ENCODE data around the gene FAM184B. TPM values are rescaled to one million over a fixed set of nuclear protein-coding genes. Genes with fewer than 3 reads are reported as not detected.

The FAM184B gene
- total and polyA plus RNA-seq, 11 donors = 0.04 to 0.08 TPM; not detected in 9

- Histone ChIP-seq H3K27ac (no peak overlapping the region), H3K9me3 (no peaks in the 10 kb centered on the region), H3K36me3 (peaks cover 0 to 100% (median 95%) of the 10 kb centered on the region in 9 donors), H3K27me3 (no peaks in the 10 kb centered on the region), H3K4me1 (peaks cover 0 to 27% (median 0%) of the 10 kb centered on the region in 12 donors), H3K4me3 (no peak overlapping the region)
- ATAC-seq (no peak), DNase-seq (no peak)
- TF ChIP-seq CTCF (IDR thresholded peaks at IDR 0.05) (no peak), POLR2A (IDR thresholded peaks at IDR 0.05) (no peak)
- WGBS, 4 donors = 38 to 96% (median 87%) methylated on average over 1 of the region's 1 CpG
- intact Hi-C loops (cut with DNase I) = no loop called here
Measured at GRCh38 chr4:17599826-17600225, 181.6 kb downstream of the FAM184B start.

- Histone ChIP-seq H3K9me3 (no peaks in the 10 kb centered on the region), H3K27me3 (no peaks in the 10 kb centered on the region), H3K27ac (no peak overlapping the region), H3K4me1 (peaks cover 0 to 39% (median 0%) of the 10 kb centered on the region in 12 donors), H3K36me3 (peaks cover 0 to 100% (median 98%) of the 10 kb centered on the region in 9 donors), H3K4me3 (no peak overlapping the region)
- 59 to 71% (median 67%) methylated on average over 7 of the region's 7 CpGs for WGBS, 4 donors
- intact Hi-C loops (cut with DNase I) = loop anchor here in 1 of 10 donors (2.0 kb wide), 1 partner anchor 37 kb away; no protein-coding TSS in a partner anchor
- DNase-seq = no peak
- TF ChIP-seq POLR2A (IDR thresholded peaks at IDR 0.05) = no peak
- TF ChIP-seq CTCF (IDR thresholded peaks at IDR 0.05) = peak in 3 of 12 donors; percentile 12 to 20 (median 18)
- no peak for ATAC-seq
Measured at GRCh38 chr4:17597517-17597916, 183.9 kb downstream of the FAM184B start.

- Histone ChIP-seq H3K4me3 (no peak overlapping the region), H3K27me3 (no peaks in the 10 kb centered on the region), H3K9me3 (no peaks in the 10 kb centered on the region), H3K4me1 (peaks cover 0 to 56% (median 0%) of the 10 kb centered on the region in 12 donors), H3K27ac (peak overlapping the region in 1 of 12 donors; percentile 76), H3K36me3 (peaks cover 0 to 100% (median 99%) of the 10 kb centered on the region in 9 donors)
- ATAC-seq (peak in 2 of 4 donors; percentile 41 to 46), DNase-seq (no peak)
- no peak for TF ChIP-seq CTCF (IDR thresholded peaks at IDR 0.05)
- no peak for TF ChIP-seq POLR2A (IDR thresholded peaks at IDR 0.05)
- intact Hi-C loops (cut with DNase I) = loop anchor here in 1 of 10 donors (2.0 kb wide), 1 partner anchor 39 kb away; no protein-coding TSS in a partner anchor
- WGBS, 4 donors = 81 to 85% (median 85%) methylated on average over 6 of the region's 6 CpGs
Measured at GRCh38 chr4:17595471-17596005, 185.9 kb downstream of the FAM184B start.

GRCh38 chr4:17589355-17589754 lies 192.1 kb downstream of the FAM184B start:
- Histone ChIP-seq H3K4me1 (peaks cover 0 to 37% (median 0%) of the 10 kb centered on the region in 12 donors), H3K4me3 (no peak overlapping the region), H3K27ac (no peak overlapping the region), H3K27me3 (no peaks in the 10 kb centered on the region), H3K9me3 (no peaks in the 10 kb centered on the region), H3K36me3 (peaks cover 2 to 100% (median 99%) of the 10 kb centered on the region in 9 donors)
- WGBS, 4 donors = 96 to 97% (median 96%) methylated on average over 3 of the region's 3 CpGs
- ATAC-seq = no peak
- no peak for TF ChIP-seq CTCF (IDR thresholded peaks at IDR 0.05)
- TF ChIP-seq POLR2A (IDR thresholded peaks at IDR 0.05) = no peak
- intact Hi-C loops (cut with DNase I) = no loop called here
- no peak for DNase-seq

All from heart left ventricle (tissue), 16 donors.